WTC11 (cell line): ENCODE measurements around the gene BFSP2. TPM values are rescaled to one million over a fixed set of nuclear protein-coding genes. Genes with fewer than 3 reads are reported as not detected.
"Not testable (repeated sequence)": the region's sequence is repeated elsewhere in the genome, so short reads cannot be mapped to it uniquely, and the experiment has no call there.

Source experiments
- ATAC-seq: fragments of 200-7000 bp; cut with Tn5 transposase; 2 replicates; pipeline ENCODE4 v1.10.0; 2021; ENCODE audit warnings: mild to moderate bottlenecking, moderate library complexity
- CTCF ChIA-PET: fragments of 300-600 bp; sonication (Branson Sonifier 250); formaldehyde crosslinking; loops from one replicate; lab custom pipeline; 2021; ENCODE audit warnings: antibody characterized with exemption; lab: Charles Lee
- POLR2A ChIA-PET: fragments of 350-600 bp; sonication (Branson Sonifier 250); formaldehyde crosslinking; loops from one replicate; lab custom pipeline; 2021; ENCODE audit warnings: antibody characterized with exemption; lab: Charles Lee
- DNase-seq: peaks from one replicate; pipeline ENCODE4 v3.0.0; 2021; ENCODE audit warnings: low spot score
- H3K27ac Mint-ChIP-seq: 2 replicates; pipeline ENCODE4 v1.8.0; 2021; ENCODE audit warnings: mixed read lengths
- H3K27me3 Mint-ChIP-seq: 2 replicates; pipeline ENCODE4 v1.8.0; 2021; ENCODE audit warnings: low read depth, mild to moderate bottlenecking, moderate library complexity, mixed read lengths
- H3K36me3 Mint-ChIP-seq: 2 replicates; pipeline ENCODE4 v1.8.0; 2021; ENCODE audit warnings: mixed read lengths
- H3K4me1 Mint-ChIP-seq: 2 replicates; pipeline ENCODE4 v1.8.0; 2022; ENCODE audit warnings: mixed read lengths
- H3K4me3 Mint-ChIP-seq: 2 replicates; pipeline ENCODE4 v1.8.0; 2021; ENCODE audit warnings: mild to moderate bottlenecking, moderate library complexity, mixed read lengths
- H3K9me3 Mint-ChIP-seq: 2 replicates; pipeline ENCODE4 v1.8.0; 2021; ENCODE audit warnings: mixed read lengths
- ATF1 ChIP-seq: sonication (generic); formaldehyde crosslinking; IDR thresholded peaks from 2 replicates; pipeline ENCODE4 v1.8.1; 2023; ENCODE audit warnings: mild to moderate bottlenecking, moderate library complexity, missing genetic modification reagents
- CBFB ChIP-seq: sonication (generic); formaldehyde crosslinking; IDR thresholded peaks from 2 replicates; pipeline ENCODE4 v1.8.1; 2022; ENCODE audit warnings: mild to moderate bottlenecking, low read depth, missing genetic modification reagents
- CTCF ChIP-seq: fragments of 200-600 bp; IDR thresholded peaks from 2 replicates; pipeline ENCODE4 v1.8.0; 2022; ENCODE audit warnings: antibody characterized with exemption
- EMX1 ChIP-seq: fragments of 250-450 bp; sonication (Bioruptor Pico); IDR thresholded peaks from 2 replicates; pipeline ENCODE4 v1.8.0; 2021; ENCODE audit warnings: mild to moderate bottlenecking
- ERG ChIP-seq: fragments of 250-450 bp; sonication (Bioruptor Pico); IDR thresholded peaks from 2 replicates; pipeline ENCODE4 v1.8.0; 2021; ENCODE audit warnings: mild to moderate bottlenecking
- GRHL2 ChIP-seq: fragments of 250-450 bp; sonication (Bioruptor Pico); IDR thresholded peaks from 2 replicates; pipeline ENCODE4 v1.8.0; 2022; ENCODE audit warnings: mild to moderate bottlenecking, moderate library complexity; ENCODE audit not compliant: insufficient replicate concordance, severe bottlenecking
- MLX ChIP-seq: sonication (generic); formaldehyde crosslinking; IDR thresholded peaks from 2 replicates; pipeline ENCODE4 v1.8.1; 2023; ENCODE audit warnings: mild to moderate bottlenecking, missing genetic modification reagents, moderate library complexity
- NFATC4 ChIP-seq: fragments of 250-450 bp; sonication (Bioruptor Pico); IDR thresholded peaks from 2 replicates; pipeline ENCODE4 v1.9.0; 2021; ENCODE audit warnings: mild to moderate bottlenecking
- NFYB ChIP-seq: sonication (generic); formaldehyde crosslinking; conservative IDR thresholded peaks from 2 replicates; pipeline ENCODE4 v1.8.0; 2022; ENCODE audit warnings: low read depth, missing genetic modification reagents
- NR1H2 ChIP-seq: sonication (generic); formaldehyde crosslinking; IDR thresholded peaks from 2 replicates; pipeline ENCODE4 v1.9.0; 2021; ENCODE audit warnings: mild to moderate bottlenecking, moderate library complexity, missing genetic modification reagents
- NR3C1 ChIP-seq: sonication (generic); formaldehyde crosslinking; conservative IDR thresholded peaks from 2 replicates; pipeline ENCODE4 v1.8.1; 2023; ENCODE audit warnings: low read depth, mild to moderate bottlenecking, missing genetic modification reagents
- SMAD4 ChIP-seq: sonication (generic); formaldehyde crosslinking; IDR thresholded peaks from 2 replicates; pipeline ENCODE4 v1.8.0; 2022; ENCODE audit warnings: mild to moderate bottlenecking, missing genetic modification reagents
- TCF7 ChIP-seq: sonication (generic); formaldehyde crosslinking; IDR thresholded peaks from 2 replicates; pipeline ENCODE4 v1.8.0; 2022; ENCODE audit warnings: mild to moderate bottlenecking, low read depth, missing genetic modification reagents, moderate library complexity
- USF1 ChIP-seq: sonication (generic); formaldehyde crosslinking; IDR thresholded peaks from 2 replicates; pipeline ENCODE4 v1.8.0; 2022; ENCODE audit warnings: mild to moderate bottlenecking, missing genetic modification reagents
- ZNF138 ChIP-seq: sonication (generic); formaldehyde crosslinking; conservative IDR thresholded peaks from 2 replicates; pipeline ENCODE4 v1.8.1; 2022; ENCODE audit warnings: mild to moderate bottlenecking, moderate library complexity, missing genetic modification reagents
- ZNF219 ChIP-seq: sonication (generic); formaldehyde crosslinking; IDR thresholded peaks from 2 replicates; pipeline ENCODE4 v1.8.0; 2023; ENCODE audit warnings: missing genetic modification reagents, mild to moderate bottlenecking, borderline replicate concordance
- ZNF263 ChIP-seq: sonication (generic); formaldehyde crosslinking; IDR thresholded peaks from 2 replicates; pipeline ENCODE4 v1.8.1; 2022; ENCODE audit warnings: low read depth, mild to moderate bottlenecking, moderate library complexity, missing genetic modification reagents
- ZNF317 ChIP-seq: sonication (generic); formaldehyde crosslinking; IDR thresholded peaks from 2 replicates; pipeline ENCODE4 v1.8.1; 2023; ENCODE audit warnings: low read depth, mild to moderate bottlenecking, moderate library complexity, missing genetic modification reagents, borderline replicate concordance
- ZNF396 ChIP-seq: fragments of 250-450 bp; sonication (Bioruptor Pico); IDR thresholded peaks from 2 replicates; pipeline ENCODE4 v1.8.0; 2021; ENCODE audit warnings: mild to moderate bottlenecking, moderate library complexity, borderline replicate concordance
- total RNA-seq: library from RNA; stranded (reverse); gene quantifications from 3 replicates; pipeline ENCODE4 v1.2.3, GENCODE V29; 2021
- TF ChIP-seq, protein P1 (sequence below): sonication (generic); formaldehyde crosslinking; conservative IDR thresholded peaks from 2 replicates; pipeline ENCODE4 v1.8.1; 2022; ENCODE audit warnings: mild to moderate bottlenecking, missing genetic modification reagents
- TF ChIP-seq, protein P2 (sequence below): sonication (generic); formaldehyde crosslinking; IDR thresholded peaks from 2 replicates; pipeline ENCODE4 v1.8.1; 2023; ENCODE audit warnings: mild to moderate bottlenecking, missing genetic modification reagents, moderate library complexity
- TF ChIP-seq, protein P3 (sequence below): sonication (generic); formaldehyde crosslinking; IDR thresholded peaks from 2 replicates; pipeline ENCODE4 v1.8.1; 2022; ENCODE audit warnings: low read depth, mild to moderate bottlenecking, moderate library complexity, missing genetic modification reagents, borderline replicate concordance

Gene BFSP2
- total RNA-seq, 1 experiment from 2014 or later = not detected

- H3K4me1 Mint-ChIP-seq = peaks cover 39% of the 10 kb centered on the region
- ChIA-PET CTCF (interaction anchor here (0.7 to 2.4 kb wide), 12 partner anchors 10 to 117 kb away, joined by 3 to 23 read pairs (median 4); partner anchors contain the start of gene CDV3), POLR2A (interaction anchor here (1.2 kb wide), 1 partner anchor 79 kb away, joined by 3 read pairs; the partner anchor contains the start of gene CDV3)
- no peaks in the 10 kb centered on the region for H3K27me3 Mint-ChIP-seq
- no peak overlapping the region for H3K4me3 Mint-ChIP-seq
- ATAC-seq (peak; percentile 78), DNase-seq (peak; percentile 73)
- no peak overlapping the region for H3K27ac Mint-ChIP-seq
- peaks cover 1% of the 10 kb centered on the region for H3K36me3 Mint-ChIP-seq
- peaks cover 5% of the 10 kb centered on the region for H3K9me3 Mint-ChIP-seq
- TF ChIP-seq CTCF = peak; percentile 58
- TF ChIP-seq ZNF396 (CRISPR knock-in tag) = no peak
These were observed 94.6 kb downstream of the BFSP2 start for GRCh38 chr3:133494469-133494868.

- H3K9me3 Mint-ChIP-seq, H3K4me1 Mint-ChIP-seq, POLR2A ChIA-PET, H3K36me3 Mint-ChIP-seq, ATAC-seq, H3K27me3 Mint-ChIP-seq, H3K4me3 Mint-ChIP-seq, H3K27ac Mint-ChIP-seq, CTCF ChIA-PET, DNase-seq: not testable (repeated sequence)
These were observed 102.7 kb downstream of the BFSP2 start for GRCh38 chr3:133502542-133502941.

DNA sequence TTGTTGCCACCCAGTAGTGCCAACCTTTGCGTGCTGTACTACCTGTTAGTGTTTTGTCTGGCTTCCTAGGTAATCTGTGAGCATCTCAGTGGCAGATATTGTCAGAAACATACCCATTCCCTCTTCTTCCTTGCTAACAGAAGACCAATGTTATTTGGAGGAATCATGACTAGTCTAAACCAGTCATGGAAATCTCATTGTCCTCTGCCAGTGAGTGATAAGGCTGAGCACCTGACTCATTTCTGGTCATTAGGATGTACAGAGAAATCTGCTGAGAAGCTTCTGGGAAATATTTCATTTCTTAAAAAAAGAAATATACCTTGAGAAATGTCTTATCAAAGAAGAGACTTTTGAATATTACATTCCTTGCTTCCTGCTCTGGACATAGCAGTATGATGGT is 103.6 kb downstream of the BFSP2 start:
- no peak for TF ChIP-seq USF1 (CRISPR knock-in tag)
- no peak for TF ChIP-seq CBFB (CRISPR knock-in tag)
- no peak for TF ChIP-seq NFYB
- no peak for TF ChIP-seq MLX (CRISPR knock-in tag)
- no peak for TF ChIP-seq ZNF263 (CRISPR knock-in tag)
- TF ChIP-seq NFATC4 = no peak
- no peak for TF ChIP-seq SMAD4 (CRISPR knock-in tag)
- TF ChIP-seq NR1H2 (CRISPR knock-in tag) = no peak
- TF ChIP-seq ATF1 = no peak
- TF ChIP-seq NR3C1 = no peak
- TF ChIP-seq TCF7 (CRISPR knock-in tag) = no peak
- TF ChIP-seq ZNF317 (CRISPR knock-in tag) = no peak
- TF ChIP-seq ZNF138 (CRISPR knock-in tag) = no peak
- TF ChIP-seq, protein P1, sequence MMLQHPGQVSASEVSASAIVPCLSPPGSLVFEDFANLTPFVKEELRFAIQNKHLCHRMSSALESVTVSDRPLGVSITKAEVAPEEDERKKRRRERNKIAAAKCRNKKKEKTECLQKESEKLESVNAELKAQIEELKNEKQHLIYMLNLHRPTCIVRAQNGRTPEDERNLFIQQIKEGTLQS (CRISPR knock-in tag) = no peak
- no peak for TF ChIP-seq ZNF219
- Mint-ChIP-seq H3K9me3 (no peaks in the 10 kb centered on the region), H3K4me1 (peaks cover 10% of the 10 kb centered on the region), H3K36me3 (no peaks in the 10 kb centered on the region), H3K27me3 (no peaks in the 10 kb centered on the region), H3K4me3 (no peak overlapping the region), H3K27ac (no peak overlapping the region)
- ATAC-seq = no peak
- POLR2A ChIA-PET = no interaction called here
- no peak for DNase-seq
- CTCF ChIA-PET = interaction anchor here (1.3 kb wide), 1 partner anchor 11 kb away, joined by 3 read pairs; no protein-coding TSS in a partner anchor

DNA sequence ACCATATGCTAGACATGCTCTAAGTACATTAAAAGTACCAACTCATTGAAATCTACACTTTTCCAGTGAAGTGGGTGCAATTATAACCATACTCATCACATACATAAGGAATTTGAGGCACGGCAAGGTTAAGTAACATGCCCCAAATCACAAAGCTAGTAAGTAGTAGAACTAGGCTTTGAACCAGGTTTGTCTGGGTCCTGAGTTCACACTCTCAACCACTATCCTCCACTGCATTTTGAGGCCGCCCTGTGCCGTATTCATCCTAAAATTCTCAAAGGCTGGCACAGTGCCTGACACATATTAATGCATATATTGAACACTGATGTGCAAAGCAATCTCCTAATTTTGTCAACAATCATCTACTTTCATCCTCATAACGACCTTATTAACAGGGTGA is 104.9 kb downstream of the BFSP2 start:
- H3K4me3 Mint-ChIP-seq = no peak overlapping the region
- POLR2A ChIA-PET = no interaction called here
- ATAC-seq = no peak
- H3K9me3 Mint-ChIP-seq = no peaks in the 10 kb centered on the region
- DNase-seq = no peak
- no peaks in the 10 kb centered on the region for H3K36me3 Mint-ChIP-seq
- no peaks in the 10 kb centered on the region for H3K27me3 Mint-ChIP-seq
- CTCF ChIA-PET = interaction anchor here (0.7 to 1.3 kb wide), 2 partner anchors 10 to 12 kb away, joined by 3 read pairs; no protein-coding TSS in a partner anchor
- peaks cover 10% of the 10 kb centered on the region for H3K4me1 Mint-ChIP-seq
- H3K27ac Mint-ChIP-seq = no peak overlapping the region
- no peak for TF ChIP-seq GRHL2 (CRISPR knock-in tag)
- no peak for TF ChIP-seq EMX1
- TF ChIP-seq, protein P2, sequence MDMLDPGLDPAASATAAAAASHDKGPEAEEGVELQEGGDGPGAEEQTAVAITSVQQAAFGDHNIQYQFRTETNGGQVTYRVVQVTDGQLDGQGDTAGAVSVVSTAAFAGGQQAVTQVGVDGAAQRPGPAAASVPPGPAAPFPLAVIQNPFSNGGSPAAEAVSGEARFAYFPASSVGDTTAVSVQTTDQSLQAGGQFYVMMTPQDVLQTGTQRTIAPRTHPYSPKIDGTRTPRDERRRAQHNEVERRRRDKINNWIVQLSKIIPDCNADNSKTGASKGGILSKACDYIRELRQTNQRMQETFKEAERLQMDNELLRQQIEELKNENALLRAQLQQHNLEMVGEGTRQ (CRISPR knock-in tag) = no peak
- no peak for TF ChIP-seq ERG (CRISPR knock-in tag)
- TF ChIP-seq, protein P3, sequence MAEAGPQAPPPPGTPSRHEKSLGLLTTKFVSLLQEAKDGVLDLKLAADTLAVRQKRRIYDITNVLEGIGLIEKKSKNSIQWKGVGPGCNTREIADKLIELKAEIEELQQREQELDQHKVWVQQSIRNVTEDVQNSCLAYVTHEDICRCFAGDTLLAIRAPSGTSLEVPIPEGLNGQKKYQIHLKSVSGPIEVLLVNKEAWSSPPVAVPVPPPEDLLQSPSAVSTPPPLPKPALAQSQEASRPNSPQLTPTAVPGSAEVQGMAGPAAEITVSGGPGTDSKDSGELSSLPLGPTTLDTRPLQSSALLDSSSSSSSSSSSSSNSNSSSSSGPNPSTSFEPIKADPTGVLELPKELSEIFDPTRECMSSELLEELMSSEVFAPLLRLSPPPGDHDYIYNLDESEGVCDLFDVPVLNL = no peak
- no peak for TF ChIP-seq ZNF263 (CRISPR knock-in tag)
